Measurements from ENCODE around the gene LRRC75B.
"Not testable (repeated sequence)": the region's sequence is repeated elsewhere in the genome, so short reads cannot be mapped to it uniquely, and the experiment has no call there.

The LRRC75B gene

DNA sequence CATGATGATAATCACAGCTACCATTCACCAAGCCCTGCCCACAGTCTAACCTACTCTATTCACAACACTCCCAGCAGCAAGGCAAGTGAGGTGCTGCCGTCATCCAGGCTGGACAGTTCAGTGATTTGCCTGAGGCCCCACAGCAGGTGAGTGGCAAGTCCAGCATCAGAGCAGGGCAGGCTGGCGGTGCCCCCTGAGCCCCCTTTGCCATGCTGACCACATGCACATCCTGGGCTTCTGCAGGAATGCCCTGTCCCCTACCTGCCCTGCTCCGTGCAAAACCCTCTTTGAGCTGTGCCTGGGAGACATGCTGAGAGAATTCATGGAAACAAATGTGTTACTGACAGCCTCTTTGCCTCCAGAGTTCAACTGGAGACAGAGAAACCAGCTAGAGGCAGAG lies 17.0 kb upstream of the LRRC75B start:
- not testable (repeated sequence) for H3F3A ChIP-seq (ENCODE audit: insufficient read depth, low read length); H3K9ac ChIP-seq (ENCODE audit: low read length); H3K9me3 ChIP-seq (ENCODE audit: low read length); H3K27ac ChIP-seq (ENCODE audit: low read depth, low read length, poor library complexity, severe bottlenecking); H4K20me1 ChIP-seq (ENCODE audit: insufficient read depth, low read length); H3K79me2 ChIP-seq (ENCODE audit: insufficient read depth, low read length); H2AFZ ChIP-seq (ENCODE audit: low read length); H3K4me3 ChIP-seq (ENCODE audit: low read depth, low read length, poor library complexity, severe bottlenecking); H3K9me2 ChIP-seq (ENCODE audit: low read depth, low read length); H3K4me2 ChIP-seq (ENCODE audit: low read length); H3K36me3 ChIP-seq (ENCODE audit: insufficient read depth, low read length); H3K27me3 ChIP-seq (ENCODE audit: insufficient read depth, low read length); H3K4me1 ChIP-seq (ENCODE audit: insufficient read depth, low read length, severe bottlenecking)

GRCh38 chr22:24608327-24608726 lies 15.5 kb upstream of the LRRC75B start:
- not testable (repeated sequence) for H3K9me2 ChIP-seq (ENCODE audit: low read depth, low read length); H3K9ac ChIP-seq (ENCODE audit: low read length); H3K79me2 ChIP-seq (ENCODE audit: insufficient read depth, low read length); H3F3A ChIP-seq (ENCODE audit: insufficient read depth, low read length); H4K20me1 ChIP-seq (ENCODE audit: insufficient read depth, low read length); H3K4me2 ChIP-seq (ENCODE audit: low read length); H3K4me1 ChIP-seq (ENCODE audit: insufficient read depth, low read length, severe bottlenecking); H3K9me3 ChIP-seq (ENCODE audit: low read length); H3K36me3 ChIP-seq (ENCODE audit: insufficient read depth, low read length); H2AFZ ChIP-seq (ENCODE audit: low read length); H3K27me3 ChIP-seq (ENCODE audit: insufficient read depth, low read length); H3K4me3 ChIP-seq (ENCODE audit: low read depth, low read length, poor library complexity, severe bottlenecking); H3K27ac ChIP-seq (ENCODE audit: low read depth, low read length, poor library complexity, severe bottlenecking)

DNA sequence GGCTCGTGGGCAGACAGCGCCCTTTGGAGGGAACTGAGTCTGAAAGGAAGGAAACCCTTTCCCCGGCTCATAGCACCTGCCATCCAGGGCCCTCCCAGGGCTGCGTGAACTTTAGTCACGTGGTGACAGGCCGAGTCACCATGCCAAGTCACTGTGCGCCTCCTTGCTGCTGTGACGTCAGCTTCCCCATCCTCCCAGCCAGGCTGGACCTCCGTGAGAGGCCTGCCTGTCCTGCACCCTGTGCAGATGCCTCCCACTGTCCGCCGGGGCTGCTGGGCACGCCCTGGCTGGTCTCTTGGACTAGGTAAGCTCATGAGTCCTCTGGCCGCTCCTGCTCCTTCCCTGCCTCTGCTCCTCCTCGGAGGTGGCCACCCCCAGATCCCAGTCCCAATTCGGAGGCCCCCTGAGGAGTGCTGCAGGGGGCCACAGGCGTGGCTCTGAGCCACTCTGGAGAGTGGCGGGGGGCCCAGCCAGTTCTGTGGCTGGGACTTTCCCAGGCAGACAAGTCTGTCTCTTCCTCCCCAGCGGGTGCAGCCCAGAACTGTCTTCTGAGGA lies 14.6 kb upstream of the LRRC75B start:
- not testable (repeated sequence) for H3K9me3 ChIP-seq (ENCODE audit: low read length); H3K4me3 ChIP-seq (ENCODE audit: low read depth, low read length, poor library complexity, severe bottlenecking); H3K27ac ChIP-seq (ENCODE audit: low read depth, low read length, poor library complexity, severe bottlenecking); H4K20me1 ChIP-seq (ENCODE audit: insufficient read depth, low read length); H3F3A ChIP-seq (ENCODE audit: insufficient read depth, low read length); H3K27me3 ChIP-seq (ENCODE audit: insufficient read depth, low read length); H3K9ac ChIP-seq (ENCODE audit: low read length); H2AFZ ChIP-seq (ENCODE audit: low read length); H3K4me1 ChIP-seq (ENCODE audit: insufficient read depth, low read length, severe bottlenecking); H3K9me2 ChIP-seq (ENCODE audit: low read depth, low read length); H3K79me2 ChIP-seq (ENCODE audit: insufficient read depth, low read length); H3K36me3 ChIP-seq (ENCODE audit: insufficient read depth, low read length)
- peak overlapping the region; percentile 32; the same call in 1 of the 2 replicates for H3K4me2 ChIP-seq (ENCODE audit: low read length)

GRCh38 chr22:24606340-24606739 lies 13.5 kb upstream of the LRRC75B start:
- not testable (repeated sequence) for H3K27me3 ChIP-seq (ENCODE audit: insufficient read depth, low read length); H3K4me2 ChIP-seq (ENCODE audit: low read length); H3K27ac ChIP-seq (ENCODE audit: low read depth, low read length, poor library complexity, severe bottlenecking); H3K36me3 ChIP-seq (ENCODE audit: insufficient read depth, low read length); H3K79me2 ChIP-seq (ENCODE audit: insufficient read depth, low read length); H3K9ac ChIP-seq (ENCODE audit: low read length); H3K4me3 ChIP-seq (ENCODE audit: low read depth, low read length, poor library complexity, severe bottlenecking); H2AFZ ChIP-seq (ENCODE audit: low read length); H3K9me3 ChIP-seq (ENCODE audit: low read length); H4K20me1 ChIP-seq (ENCODE audit: insufficient read depth, low read length); H3F3A ChIP-seq (ENCODE audit: insufficient read depth, low read length); H3K4me1 ChIP-seq (ENCODE audit: insufficient read depth, low read length, severe bottlenecking); H3K9me2 ChIP-seq (ENCODE audit: low read depth, low read length)

DNA sequence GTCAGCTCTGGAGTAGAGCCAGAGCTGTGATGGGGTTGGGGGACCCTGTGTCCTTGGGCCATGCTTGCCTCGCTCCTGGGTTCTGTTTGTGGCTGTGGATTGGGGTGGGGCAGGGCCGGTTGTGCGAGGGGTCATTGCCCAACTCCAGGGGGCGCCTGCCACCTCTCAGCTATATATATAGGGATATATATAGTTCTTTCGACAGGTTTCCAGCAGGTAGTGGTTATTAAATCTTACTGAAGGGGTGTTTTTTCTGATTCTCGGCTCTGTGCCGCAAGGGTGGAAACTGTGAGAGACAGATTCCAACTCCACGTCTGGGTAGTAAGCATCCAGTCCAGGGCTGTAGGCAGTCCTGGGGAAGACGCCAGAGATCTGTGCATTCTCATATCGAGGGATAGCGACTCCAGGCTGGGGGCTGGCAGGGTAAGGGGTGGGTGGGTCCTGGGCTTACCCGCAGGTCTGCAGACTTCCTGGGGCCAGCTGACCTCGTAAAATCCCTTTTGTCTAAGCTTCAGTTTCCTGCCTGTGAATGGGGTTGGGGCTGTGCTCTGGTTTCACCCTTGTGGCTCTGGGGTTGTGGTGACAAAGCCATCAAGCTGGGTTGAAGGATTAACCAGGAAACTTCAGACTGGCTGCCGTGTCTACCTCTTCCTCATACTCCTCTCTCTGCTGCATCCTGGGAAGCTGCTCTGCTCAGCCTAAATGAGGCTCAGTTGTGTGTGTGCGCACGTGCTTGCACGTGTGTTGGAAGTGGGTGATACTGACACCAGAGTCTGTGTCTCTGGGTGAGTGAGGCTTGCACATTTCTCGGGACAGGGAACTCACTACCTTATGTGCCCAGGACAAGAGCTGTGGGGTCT lies 11.1 kb upstream of the LRRC75B start:
- not testable (repeated sequence) for H3K9ac ChIP-seq (ENCODE audit: low read length); H3F3A ChIP-seq (ENCODE audit: insufficient read depth, low read length); H3K9me3 ChIP-seq (ENCODE audit: low read length); H4K20me1 ChIP-seq (ENCODE audit: insufficient read depth, low read length); H2AFZ ChIP-seq (ENCODE audit: low read length); H3K36me3 ChIP-seq (ENCODE audit: insufficient read depth, low read length); H3K9me2 ChIP-seq (ENCODE audit: low read depth, low read length); H3K79me2 ChIP-seq (ENCODE audit: insufficient read depth, low read length); H3K4me1 ChIP-seq (ENCODE audit: insufficient read depth, low read length, severe bottlenecking); H3K27ac ChIP-seq (ENCODE audit: low read depth, low read length, poor library complexity, severe bottlenecking); H3K4me2 ChIP-seq (ENCODE audit: low read length); H3K27me3 ChIP-seq (ENCODE audit: insufficient read depth, low read length); H3K4me3 ChIP-seq (ENCODE audit: low read depth, low read length, poor library complexity, severe bottlenecking)
- TF ChIP-seq CTCF (IDR thresholded peaks at IDR 0.05; ENCODE audit: low read length) = peak; percentile 13; the same call in 1 of the 2 replicates

DNA sequence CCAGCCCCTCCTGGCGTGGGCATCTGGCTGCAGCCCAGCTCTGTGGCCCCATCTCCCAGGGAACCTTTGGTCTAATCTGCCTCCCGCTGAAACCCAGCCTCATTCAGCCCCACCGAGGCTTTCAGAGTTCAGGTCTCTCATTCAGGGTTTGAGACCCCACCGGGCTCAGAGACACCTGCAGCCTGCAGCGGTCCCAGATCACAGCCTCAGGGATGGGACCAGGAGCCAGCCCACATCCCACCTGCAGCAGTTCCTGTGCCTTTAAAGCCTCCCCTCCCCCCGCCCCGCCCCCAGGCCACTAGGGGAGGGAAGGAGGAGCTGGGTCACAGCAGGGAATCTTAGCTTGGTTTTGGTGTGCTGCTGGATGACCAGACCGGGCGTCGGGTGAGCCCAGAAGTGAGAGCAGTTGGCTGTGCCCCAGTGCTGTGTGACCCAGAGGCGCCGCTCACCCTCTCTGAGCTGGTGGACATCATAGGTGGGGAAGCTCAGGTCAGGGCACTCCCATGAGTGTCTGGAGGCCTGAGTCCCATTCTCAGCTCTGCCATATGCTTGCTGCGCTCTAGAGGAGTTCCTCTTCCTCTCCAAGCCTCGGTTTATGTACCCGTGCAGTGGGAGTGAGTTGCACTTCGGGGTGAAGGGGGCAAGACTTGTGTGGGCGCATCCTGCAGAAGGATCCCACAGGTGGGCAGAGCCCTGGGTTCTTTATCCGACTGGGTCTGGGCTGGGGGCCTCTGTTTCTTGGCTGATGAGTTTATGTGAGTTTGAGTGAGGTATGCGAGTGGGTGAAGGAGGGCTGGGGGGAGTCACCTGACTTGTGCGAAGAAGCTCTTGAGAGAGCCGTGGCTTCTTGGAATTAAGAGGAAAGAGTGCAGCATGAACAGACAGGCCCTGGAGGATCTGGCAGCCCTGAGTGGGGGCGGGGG lies 10.2 kb upstream of the LRRC75B start, which contains the start of gene GGT1:
GGT1 (plus strand) TSS at position 347 of the 923 bp plus-strand sequence. CDS start 7,889 bp downstream, outside the sequence.
- H4K20me1 ChIP-seq (ENCODE audit: insufficient read depth, low read length); H3K27ac ChIP-seq (ENCODE audit: low read depth, low read length, poor library complexity, severe bottlenecking); H3K4me2 ChIP-seq (ENCODE audit: low read length); H3K4me3 ChIP-seq (ENCODE audit: low read depth, low read length, poor library complexity, severe bottlenecking); H3K27me3 ChIP-seq (ENCODE audit: insufficient read depth, low read length); H3K9ac ChIP-seq (ENCODE audit: low read length); H3K36me3 ChIP-seq (ENCODE audit: insufficient read depth, low read length); H3K4me1 ChIP-seq (ENCODE audit: insufficient read depth, low read length, severe bottlenecking); H3K79me2 ChIP-seq (ENCODE audit: insufficient read depth, low read length); H3F3A ChIP-seq (ENCODE audit: insufficient read depth, low read length); H2AFZ ChIP-seq (ENCODE audit: low read length); H3K9me3 ChIP-seq (ENCODE audit: low read length); H3K9me2 ChIP-seq (ENCODE audit: low read depth, low read length): not testable (repeated sequence)
